HG03432 (cell line): ENCODE data around the gene KIF13A.
"Not testable (repeated sequence)": the region's sequence is repeated elsewhere in the genome, so short reads cannot be mapped to it uniquely, and the experiment has no call there.

Experiments used
- ATAC-seq: cut with Tn5 transposase; IDR thresholded peaks from one replicate; pipeline ENCODE4 v1.9.1; 2021; ENCODE audit warnings: mild to moderate bottlenecking, moderate library complexity; ENCODE audit not compliant: unreplicated experiment

The KIF13A gene

GRCh38 chr6:17877196-17877894 lies 110.1 kb downstream of the KIF13A start:
- ATAC-seq = no peak

- ATAC-seq = no peak
These were observed 112.7 kb downstream of the KIF13A start for GRCh38 chr6:17874753-17875152.

GRCh38 chr6:17872908-17873307 lies 114.5 kb downstream of the KIF13A start:
- no peak for ATAC-seq

- no peak for ATAC-seq
These were observed 115.6 kb downstream of the KIF13A start for GRCh38 chr6:17871836-17872235.

- ATAC-seq = no peak
These were observed 116.3 kb downstream of the KIF13A start for GRCh38 chr6:17871189-17871519.

GRCh38 chr6:17870300-17871188 lies 116.9 kb downstream of the KIF13A start:
- no peak for ATAC-seq

- ATAC-seq = no peak
These were observed 117.7 kb downstream of the KIF13A start for GRCh38 chr6:17869753-17870050.

GRCh38 chr6:17869010-17869752 lies 118.3 kb downstream of the KIF13A start:
- ATAC-seq = no peak

GRCh38 chr6:17867880-17868279 lies 119.6 kb downstream of the KIF13A start:
- ATAC-seq = no peak

GRCh38 chr6:17866876-17867444 lies 120.5 kb downstream of the KIF13A start:
- no peak for ATAC-seq

GRCh38 chr6:17865798-17866725 lies 121.4 kb downstream of the KIF13A start:
- no peak for ATAC-seq

- no peak for ATAC-seq
These were observed 122.2 kb downstream of the KIF13A start for GRCh38 chr6:17865243-17865642.

- ATAC-seq = no peak
These were observed 123.3 kb downstream of the KIF13A start for GRCh38 chr6:17863901-17864754.

GRCh38 chr6:17861361-17861760 lies 126.1 kb downstream of the KIF13A start:
- ATAC-seq = no peak

GRCh38 chr6:17859846-17860245 lies 127.6 kb downstream of the KIF13A start:
- ATAC-seq = no peak

GRCh38 chr6:17858584-17858983 lies 128.9 kb downstream of the KIF13A start:
- ATAC-seq = no peak

GRCh38 chr6:17857188-17857587 lies 130.2 kb downstream of the KIF13A start:
- ATAC-seq = not testable (repeated sequence)

- ATAC-seq = no peak
These were observed 131.1 kb downstream of the KIF13A start for GRCh38 chr6:17856306-17856705.

- ATAC-seq = no peak
These were observed 132.1 kb downstream of the KIF13A start for GRCh38 chr6:17855381-17855780.
